Islet precursor cell (in vitro differentiated cells): Measurements from ENCODE around the gene HBP1.
"Not testable (repeated sequence)": the region's sequence is repeated elsewhere in the genome, so short reads cannot be mapped to it uniquely, and the experiment has no call there.

Experiments
- DNase-seq: peaks from one replicate; pipeline ENCODE4 v3.0.0-alpha.2; 2018

Gene HBP1

DNA sequence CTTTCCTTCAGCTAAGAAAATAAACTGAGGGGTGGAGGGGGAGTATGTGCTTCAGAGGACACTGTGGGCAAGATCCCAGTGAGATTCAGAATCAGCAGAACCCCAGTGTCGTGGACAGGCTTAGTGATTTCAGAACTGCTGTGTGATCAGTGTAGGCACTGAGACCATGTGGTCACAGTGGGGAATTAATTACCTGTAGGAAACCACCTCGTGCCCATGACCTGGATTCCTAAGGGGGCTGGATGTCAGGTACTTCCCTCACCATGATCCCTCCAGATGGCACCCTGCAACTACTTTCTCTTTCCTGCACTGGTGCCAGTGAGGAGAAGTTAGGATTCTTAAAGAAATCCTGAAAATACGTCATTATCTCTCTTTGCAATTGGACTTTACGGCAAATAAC is 64.4 kb downstream of the HBP1 start:
- DNase-seq: no peak

DNA sequence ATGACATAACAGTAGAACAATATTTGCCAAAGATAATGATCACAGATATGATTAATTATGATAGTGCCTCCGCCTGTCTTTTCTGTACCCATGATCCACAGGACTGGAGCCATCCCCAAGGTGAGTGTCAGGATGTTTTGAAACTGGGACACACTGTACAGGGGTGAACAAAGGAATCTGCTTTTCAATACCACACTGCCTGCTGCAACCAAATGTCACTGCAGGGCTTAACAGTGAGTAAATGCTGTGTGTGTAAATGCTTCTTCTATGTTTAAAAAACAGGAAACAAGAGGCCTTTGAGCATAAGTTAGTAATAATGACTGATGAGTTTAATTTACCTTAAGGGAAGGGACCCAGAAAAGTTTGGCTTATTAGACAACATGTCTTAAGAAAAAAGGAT is 65.2 kb downstream of the HBP1 start:
- DNase-seq: no peak

DNA sequence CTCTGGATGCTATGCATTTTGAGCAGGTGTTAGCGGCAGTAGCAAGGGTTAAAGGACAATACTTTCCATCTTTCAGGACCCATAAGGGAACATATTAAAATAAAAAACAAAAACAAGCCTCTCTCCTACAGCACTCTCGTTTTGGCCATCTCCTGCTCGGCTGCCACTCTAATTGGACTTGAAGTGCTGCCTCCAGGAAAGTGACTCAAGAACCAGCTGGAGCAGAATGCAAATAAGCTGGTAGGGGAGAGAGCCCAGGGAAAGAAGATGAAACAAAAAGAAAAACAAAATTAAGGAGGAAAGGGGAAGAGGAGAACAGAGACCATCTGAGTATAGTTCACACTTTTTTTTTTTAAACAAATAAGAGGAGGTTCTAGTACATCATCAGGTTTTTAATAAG is 65.6 kb downstream of the HBP1 start:
- peak; percentile 63 for DNase-seq

DNA sequence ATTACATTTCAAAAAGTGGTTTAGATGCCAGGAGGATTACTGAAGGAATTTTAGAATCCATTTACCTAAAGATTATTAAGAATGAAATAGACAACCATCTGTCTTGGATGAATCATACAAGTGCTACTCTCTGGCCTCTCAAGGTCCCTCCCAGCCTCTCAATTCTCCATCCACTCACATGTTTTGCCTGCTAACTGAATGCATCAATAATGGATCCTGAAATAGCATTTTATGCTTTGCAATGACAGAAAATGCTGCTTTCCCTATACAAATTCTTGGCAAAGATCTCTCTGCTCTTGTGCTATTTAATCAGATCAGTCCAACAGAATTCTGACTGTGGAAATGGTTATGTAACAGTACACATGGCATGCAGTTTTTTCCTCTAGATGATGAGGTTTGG is 68.1 kb downstream of the HBP1 start:
- DNase-seq: no peak

DNA sequence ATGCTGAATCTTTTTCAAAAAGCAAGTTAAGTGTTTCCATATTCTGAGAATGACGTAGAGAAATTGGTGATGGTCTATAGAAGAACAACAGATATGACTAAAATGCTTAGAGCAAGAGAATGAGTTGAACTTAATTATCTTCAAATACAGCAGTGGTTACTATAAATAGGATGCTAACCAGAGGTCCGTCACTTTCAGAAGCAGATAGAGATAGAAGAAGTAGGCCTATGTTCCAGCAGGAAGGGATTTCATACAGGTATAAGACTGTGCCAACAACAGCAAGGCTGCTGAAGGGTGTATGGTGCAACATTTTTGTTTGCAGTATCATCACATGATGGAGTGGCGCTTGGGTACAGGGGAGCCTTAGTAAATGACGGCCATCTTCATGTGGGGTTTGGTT is 68.6 kb downstream of the HBP1 start:
- DNase-seq: no peak

DNA sequence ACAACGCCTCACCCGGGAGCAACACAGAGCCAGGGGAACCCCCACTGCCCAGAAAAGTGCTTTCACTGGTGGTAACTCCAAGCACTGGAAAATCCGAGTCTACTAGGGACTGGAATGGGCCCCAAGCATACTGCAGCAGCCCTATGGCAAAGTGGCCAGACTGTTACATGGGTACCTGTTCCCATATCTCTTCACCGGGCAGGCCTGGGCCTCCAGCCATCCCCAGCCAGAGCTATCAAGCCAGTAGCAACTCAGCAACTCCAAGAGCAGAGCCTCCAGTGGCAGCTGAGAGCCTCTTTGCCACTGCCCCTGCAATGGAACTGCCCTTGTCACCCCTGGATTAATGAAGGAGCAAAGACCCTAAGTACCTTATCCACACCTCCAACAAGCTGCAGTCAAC is 73.5 kb downstream of the HBP1 start:
- no peak for DNase-seq

DNA sequence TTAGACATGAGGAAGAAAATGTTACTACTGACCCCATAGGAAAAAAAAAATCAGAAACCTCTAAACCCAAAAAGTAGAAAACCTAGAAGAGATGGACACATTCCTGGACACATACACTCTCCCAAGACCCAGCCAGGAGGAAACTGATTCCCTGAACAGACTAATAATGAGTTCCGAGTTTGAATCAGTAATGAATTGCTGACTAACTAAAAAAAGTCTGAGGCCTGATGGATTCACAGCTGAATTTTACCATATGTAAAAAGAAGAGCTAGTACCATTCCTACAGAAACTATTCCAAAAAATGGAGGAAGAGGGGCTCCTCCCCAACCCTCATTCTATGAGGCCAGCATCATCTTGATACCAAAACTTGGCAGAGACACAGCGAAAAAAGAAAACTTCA is 75.8 kb downstream of the HBP1 start:
- no peak for DNase-seq

DNA sequence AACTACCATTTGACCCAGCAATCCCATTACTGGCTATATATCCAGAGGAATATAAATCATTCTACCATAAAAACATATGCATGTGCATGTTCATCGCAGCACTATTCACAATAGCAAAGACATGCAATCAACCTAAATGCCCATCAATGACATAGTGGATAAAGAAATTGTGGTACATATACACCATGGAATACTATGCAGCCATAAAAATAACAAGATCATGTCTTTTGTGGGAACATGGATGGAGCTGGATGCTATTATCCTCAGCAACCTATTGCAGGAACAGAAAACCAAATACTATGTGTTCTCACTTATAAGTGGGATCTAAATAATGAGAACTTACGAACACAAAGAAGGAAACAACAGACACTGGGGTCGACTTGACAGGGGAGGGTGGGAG is 78.0 kb downstream of the HBP1 start:
- not testable (repeated sequence) for DNase-seq

DNA sequence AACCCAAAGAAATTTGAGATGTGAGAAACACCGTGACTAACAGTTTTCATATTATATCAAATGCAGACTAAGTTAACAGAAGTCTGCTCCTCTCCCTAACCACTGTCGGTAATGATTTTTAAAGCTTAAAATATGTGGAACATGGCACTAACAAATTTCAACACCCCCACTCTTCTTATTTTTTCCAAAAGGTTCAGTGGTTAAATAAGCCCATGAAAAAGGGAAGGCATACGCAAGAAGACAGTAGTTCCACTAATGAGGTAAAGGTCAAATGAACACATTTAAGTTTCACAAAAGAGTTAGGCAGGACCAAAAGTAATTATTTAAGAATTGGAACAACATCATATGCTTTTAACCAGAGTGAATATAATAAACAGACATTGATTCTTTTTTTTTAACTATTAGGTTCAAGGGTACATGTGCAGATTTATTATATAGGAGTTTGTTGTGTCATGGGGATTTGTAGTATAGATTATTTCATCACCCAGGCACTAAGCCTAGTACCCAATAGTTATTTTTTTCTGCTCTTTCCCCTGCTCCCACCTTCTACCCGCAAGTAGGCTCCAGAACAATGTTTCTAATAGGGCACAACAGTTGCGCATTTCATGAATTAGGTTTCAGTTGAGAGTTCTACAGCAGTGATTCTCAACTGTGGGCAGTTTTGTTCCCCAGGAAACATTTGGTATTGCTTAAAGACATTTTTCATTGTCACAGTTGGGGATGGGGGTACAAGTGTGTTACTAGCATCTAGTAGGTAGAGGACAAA is 79.9 kb downstream of the HBP1 start:
- DNase-seq: no peak

DNA sequence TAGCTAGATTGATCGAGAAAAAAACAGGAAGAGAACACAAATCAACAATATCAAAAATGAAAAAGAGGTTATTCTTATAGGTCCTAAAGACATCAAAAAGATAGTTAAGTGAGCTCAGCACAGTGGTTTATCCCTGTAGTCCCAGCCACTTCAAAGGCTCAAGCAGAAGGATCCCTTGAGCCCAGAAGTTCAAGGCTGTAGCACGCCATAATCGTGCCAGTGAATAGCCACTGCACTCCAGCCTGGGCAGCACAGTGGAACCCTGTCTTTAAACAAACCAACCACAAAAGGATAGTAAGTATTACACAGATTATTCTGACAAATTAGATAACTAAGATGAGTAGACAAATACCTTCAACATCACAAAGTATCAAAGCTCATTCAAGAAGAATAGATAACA is 83.2 kb downstream of the HBP1 start:
- no peak for DNase-seq
